SH-SY5Y (cell line): ENCODE data around the gene POLA1.

Source experiments
- GATA2 ChIP-seq: IDR thresholded peaks from 2 replicates; pipeline ENCODE4 v1.6.1; 2011; ENCODE audit warnings: mild to moderate bottlenecking, low read depth, low read length
- GATA3 ChIP-seq: IDR thresholded peaks from 2 replicates; pipeline ENCODE4 v1.6.1; 2011; ENCODE audit warnings: low read depth, mild to moderate bottlenecking, low read length, moderate library complexity

- TF ChIP-seq GATA2 (no peak), GATA3 (no peak)
Measured at GRCh38 chrX:24837966-24838365, 144.2 kb downstream of the POLA1 start.
